HG03066 (cell line): Measurements from ENCODE around the gene HSPB1.
"Not testable (repeated sequence)": the region's sequence is repeated elsewhere in the genome, so short reads cannot be mapped to it uniquely, and the experiment has no call there.

ENCODE experiments used
- ATAC-seq: cut with Tn5 transposase; IDR thresholded peaks from one replicate; pipeline ENCODE4 v1.9.1; 2021; ENCODE audit warnings: low read depth; ENCODE audit not compliant: unreplicated experiment

Gene HSPB1

DNA sequence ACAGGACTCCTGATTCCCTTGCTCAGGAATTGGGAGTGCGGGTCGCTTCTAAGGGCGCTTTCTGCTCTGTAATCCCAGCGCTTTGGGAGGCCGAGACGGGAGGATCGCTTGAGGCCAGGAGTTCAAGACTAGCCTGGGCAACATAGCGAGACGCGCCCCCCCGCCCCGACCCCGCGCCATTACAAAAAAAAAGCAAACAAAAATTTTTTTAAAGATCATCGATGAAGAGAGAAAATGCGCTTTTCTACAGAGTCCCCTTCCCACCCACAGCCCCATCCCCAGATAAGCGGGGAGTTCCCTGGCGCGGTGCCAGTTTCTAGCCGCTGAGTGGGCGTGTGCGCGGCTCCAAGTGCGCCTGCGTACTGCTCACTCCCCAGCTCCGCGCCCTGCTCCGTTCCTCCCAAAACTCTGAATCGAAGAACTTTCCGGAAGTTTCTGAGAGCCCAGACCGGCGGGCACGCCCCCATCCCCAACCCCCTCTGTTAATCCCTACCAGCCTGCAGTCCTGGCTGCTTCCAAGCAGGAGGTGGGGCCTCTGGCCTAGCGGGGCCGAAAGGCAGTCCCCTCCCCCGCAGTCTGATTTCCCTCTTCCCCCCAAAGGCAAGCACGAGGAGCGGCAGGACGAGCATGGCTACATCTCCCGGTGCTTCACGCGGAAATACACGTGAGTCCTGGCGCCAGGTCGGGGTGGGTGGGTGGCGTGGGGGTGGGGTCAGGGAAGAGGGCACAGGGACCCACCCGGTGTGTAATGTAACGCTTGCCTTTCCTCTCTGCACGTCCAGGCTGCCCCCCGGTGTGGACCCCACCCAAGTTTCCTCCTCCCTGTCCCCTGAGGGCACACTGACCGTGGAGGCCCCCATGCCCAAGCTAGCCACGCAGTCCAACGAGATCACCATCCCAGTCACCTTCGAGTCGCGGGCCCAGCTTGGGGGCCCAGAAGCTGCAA lies 1.0 kb downstream of the HSPB1 start:
- ATAC-seq, result no peak

- no peak for ATAC-seq
These were observed 2.5 kb downstream of the HSPB1 start for GRCh38 chr7:76304888-76305375.

- not testable (repeated sequence) for ATAC-seq
These were observed 6.4 kb downstream of the HSPB1 start for GRCh38 chr7:76308874-76309273.

DNA sequence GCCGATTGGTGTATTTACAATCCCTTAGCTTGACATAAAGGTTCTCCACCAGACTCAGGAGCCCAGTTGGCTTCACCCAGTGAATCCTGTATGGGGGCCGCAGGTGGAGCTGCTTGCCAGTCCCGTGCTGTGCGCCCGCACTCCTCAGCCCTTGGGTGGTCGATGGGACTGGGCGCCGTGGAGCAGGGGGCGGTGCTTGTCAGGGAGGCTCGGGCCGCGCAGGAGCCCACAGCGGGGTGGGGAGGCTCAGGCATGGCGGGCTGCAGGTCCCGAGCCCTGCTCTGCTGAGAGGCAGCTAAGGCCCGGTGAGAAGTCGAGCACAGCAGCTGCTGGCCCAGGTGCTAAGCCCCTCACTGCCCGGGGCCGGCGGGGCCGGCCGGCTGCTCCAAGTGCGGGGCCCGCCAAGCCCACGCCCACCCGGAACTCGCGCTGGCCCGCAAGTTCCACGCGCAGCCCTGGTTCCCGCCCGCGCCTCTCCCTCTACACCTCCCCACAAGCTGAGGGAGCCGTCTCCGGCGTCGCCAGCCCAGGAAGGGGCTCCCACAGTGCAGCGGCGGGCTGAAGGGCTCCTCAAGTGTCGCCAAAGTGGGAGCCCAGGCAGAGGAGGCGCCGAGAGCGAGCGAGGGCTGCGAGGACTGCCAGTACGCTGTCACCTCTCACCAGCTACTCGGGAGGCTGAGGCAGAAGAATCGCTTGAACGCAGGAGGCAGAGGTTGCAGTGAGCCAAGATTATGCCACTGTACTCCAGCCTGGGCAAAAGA lies 7.0 kb downstream of the HSPB1 start:
- ATAC-seq, result not testable (repeated sequence)

DNA sequence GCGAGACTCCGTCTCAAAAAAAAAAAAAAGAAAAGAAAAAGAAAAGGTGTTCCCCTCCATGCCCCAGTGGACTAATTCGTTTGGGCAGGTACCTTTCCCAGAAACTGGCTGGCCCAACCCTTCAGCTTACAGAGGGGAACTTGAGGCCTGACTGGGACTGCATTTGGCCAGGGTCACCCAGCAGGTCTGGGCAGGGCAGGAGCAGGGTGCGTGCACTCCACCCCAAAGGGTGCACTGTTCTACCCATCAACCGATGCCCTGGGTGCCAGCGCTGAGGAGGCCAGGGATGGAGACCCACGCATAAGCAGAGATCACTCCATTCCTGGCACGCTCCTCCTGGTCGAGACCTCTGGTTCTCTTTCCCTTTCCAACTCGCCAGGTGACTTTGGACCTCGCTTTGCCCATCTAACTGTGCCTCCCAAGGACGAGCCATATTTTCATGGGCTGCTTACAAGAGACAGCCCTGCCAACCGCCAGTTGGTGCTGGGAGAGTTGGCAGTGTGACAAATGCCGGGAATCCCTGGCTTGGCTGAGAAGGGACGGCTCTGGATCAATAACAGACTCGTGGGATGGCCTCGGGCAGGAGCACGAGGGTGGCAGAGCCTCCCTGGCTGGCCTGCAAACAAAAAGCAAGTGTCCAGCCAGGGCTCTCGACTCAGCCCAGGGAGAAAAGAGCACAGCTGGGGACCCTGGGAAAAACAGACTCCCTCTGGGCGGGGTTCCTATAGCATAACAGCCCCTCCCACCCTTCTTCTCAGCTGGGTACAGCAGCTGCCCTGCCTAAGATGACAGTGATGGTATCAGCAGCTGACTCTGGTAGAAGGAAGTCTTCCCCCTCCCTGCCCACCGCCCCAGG lies 7.9 kb downstream of the HSPB1 start:
- no peak for ATAC-seq

DNA sequence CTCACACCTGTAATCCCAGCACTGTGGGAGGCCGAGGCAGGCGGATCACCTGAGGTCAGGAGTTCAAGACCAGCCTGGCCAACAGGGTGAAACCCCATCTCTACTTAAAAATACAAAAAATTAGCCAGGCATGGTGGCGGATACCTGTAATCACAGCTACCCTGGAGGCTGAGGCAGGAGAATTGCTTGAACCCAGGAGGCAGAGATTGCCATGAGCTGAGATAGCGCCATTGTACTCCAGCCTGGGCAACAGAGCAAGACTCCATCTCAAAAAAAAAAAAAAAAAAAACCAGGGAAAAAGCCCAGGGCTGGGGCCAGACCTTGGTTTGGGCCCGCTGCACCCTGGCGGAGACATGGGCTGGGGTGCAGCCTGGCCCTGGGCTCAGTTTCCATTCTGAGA lies 9.4 kb downstream of the HSPB1 start:
- ATAC-seq, result not testable (repeated sequence)

- no peak for ATAC-seq
These were observed 11.7 kb downstream of the HSPB1 start for GRCh38 chr7:76314042-76314721.

DNA sequence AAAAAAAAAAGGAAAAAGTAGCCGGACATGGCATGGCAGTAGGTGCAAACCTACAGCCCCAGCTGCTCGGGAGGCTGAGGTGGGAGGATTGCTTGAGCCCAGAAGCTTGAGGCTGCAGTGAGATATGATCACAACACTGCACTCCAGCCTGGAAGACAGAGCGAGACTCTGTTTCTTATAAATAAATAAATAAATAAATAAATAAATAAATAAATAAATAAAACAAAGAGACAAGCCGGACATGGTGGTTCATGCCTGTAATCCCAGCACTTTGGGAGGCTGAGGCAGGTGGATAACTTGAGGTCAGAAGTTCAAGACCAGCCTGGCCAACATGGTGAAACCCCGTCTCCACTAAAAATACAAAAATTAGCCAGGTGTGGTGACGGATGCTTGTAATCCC lies 12.3 kb downstream of the HSPB1 start:
- ATAC-seq, result not testable (repeated sequence)

DNA sequence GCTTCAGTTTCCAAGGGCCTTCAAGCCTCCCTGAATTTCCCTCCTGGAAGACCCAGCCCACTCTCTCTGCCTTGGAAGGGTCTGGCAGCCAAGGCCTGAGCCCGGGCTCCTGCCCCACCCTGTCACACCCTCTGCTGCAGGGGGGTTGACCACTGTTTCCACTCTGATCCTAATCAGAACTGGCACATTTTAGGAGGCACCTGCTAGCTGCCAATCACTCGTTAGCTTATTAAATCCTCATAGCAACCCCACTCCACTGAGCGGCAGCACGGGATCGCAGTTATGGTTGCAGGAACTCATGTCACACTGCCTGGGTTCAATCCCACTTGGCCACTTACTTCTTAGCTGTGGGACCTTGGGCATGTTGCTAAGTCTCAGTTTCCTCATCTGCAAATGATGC lies 12.9 kb downstream of the HSPB1 start:
- ATAC-seq, result no peak

DNA sequence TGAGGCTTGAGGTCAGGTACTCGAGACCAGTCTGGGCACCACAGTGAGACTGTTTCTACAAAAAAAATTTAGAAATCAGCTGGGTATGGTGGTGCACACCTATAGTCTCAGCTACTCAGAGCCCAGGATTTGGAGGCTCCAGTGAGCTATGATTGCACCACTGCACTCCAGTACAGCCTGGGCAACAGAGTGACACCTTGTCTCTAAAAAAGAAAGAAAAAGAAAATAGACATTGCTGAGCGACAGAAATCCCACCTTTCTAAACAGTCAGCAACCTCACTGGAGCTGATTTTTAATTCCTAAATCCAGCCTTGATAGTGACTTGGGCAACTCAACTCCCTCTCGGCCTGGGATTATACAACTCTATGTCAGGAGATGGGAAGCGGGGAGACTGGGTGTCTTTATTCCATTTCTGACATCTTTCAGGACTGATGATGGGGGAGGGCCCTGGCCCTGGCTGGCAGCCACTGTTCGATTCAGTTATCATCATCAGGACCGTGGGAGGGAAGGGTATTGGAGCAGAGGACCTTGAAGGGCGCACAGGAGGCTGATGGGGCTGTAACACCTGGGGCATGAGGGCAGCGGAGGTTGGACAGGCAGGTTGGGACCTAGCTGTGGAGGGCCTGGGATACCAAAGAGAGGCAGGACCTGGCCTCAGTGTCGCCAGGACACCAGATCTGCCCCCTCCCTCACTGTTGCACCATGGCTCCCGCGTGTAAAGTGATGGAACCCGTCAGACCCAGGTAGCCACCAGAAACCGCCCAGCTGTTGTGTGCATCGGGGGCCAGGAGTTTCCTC lies 14.7 kb downstream of the HSPB1 start:
- ATAC-seq, result no peak

GRCh38 chr7:76317782-76318487 lies 15.5 kb downstream of the HSPB1 start:
- ATAC-seq, result peak; percentile 85

GRCh38 chr7:76318488-76319353 lies 16.2 kb downstream of the HSPB1 start:
- ATAC-seq, result peak; percentile 48

DNA sequence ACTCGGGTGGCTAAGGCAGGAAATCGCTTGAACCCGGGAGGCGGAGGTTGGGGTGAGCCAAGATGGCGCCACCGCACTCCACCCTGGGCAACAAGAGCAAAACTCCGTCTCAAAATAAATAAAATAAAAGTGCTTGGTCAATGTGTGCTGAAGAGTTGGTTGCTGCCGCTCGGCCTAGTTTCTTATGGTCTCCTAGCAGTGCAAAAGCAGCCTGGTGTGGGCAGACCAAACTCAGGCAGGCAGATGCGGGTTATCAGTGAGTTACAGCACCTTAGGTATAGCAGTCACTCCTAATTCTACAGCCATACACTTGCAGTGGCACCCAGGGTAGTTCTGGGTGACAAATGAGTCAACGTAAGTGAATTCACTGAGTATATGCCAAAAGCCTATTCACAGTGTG lies 22.6 kb downstream of the HSPB1 start:
- ATAC-seq, result no peak

- ATAC-seq, result no peak
These were observed 23.3 kb downstream of the HSPB1 start for GRCh38 chr7:76325811-76326210.

- ATAC-seq, result no peak
These were observed 24.3 kb downstream of the HSPB1 start for GRCh38 chr7:76326646-76327233.

GRCh38 chr7:76327610-76328009 lies 25.1 kb downstream of the HSPB1 start:
- no peak for ATAC-seq

DNA sequence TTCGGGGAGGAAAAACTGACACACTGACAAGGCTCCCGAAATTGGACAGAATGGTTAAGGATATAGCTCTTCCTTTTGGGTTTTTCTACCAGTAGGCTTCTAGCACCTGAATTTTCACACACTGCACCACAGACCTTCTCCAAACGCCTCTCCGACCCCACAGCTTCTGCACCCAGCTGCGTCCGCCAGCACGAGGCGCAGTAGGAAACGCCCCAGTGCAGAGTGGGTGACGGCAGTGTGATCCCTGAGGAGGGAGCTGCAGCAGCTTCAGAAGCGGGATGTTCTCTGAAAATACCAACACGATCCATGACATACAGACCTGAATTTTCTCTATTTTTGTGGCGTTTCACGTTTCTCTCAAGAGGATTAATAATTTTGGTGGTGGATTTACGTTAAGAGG lies 25.9 kb downstream of the HSPB1 start:
- no peak for ATAC-seq
